GM12878 (cell line): Measurements from ENCODE around the gene DMRTB1.

Source experiments
- CTCF ChIP-seq, 3 experiments: IDR thresholded peaks in 2 of 3; conservative IDR thresholded peaks in 1 of 3; 2 replicates each; pipeline ENCODE4 v1.5.1; 2011; ENCODE audit warnings: low read depth in 3 of 3, low read length in 3 of 3, mild to moderate bottlenecking in 3 of 3, control low read depth in 2 of 3, moderate library complexity in 2 of 3, inconsistent platforms in 1 of 3, mixed read lengths in 1 of 3; ENCODE audit not compliant: control insufficient read depth in 2 of 3, insufficient read depth in 1 of 3; ENCODE audit errors: extremely low read depth in 1 of 3
- EZH2 ChIP-seq: IDR thresholded peaks from 2 replicates; pipeline ENCODE4 v1.6.1; 2012; ENCODE audit warnings: low read depth, mild to moderate bottlenecking, control low read depth, inconsistent platforms, low read length, borderline replicate concordance; ENCODE audit not compliant: control insufficient read depth
- MYC ChIP-seq: IDR thresholded peaks from 2 replicates; pipeline ENCODE4 v1.6.1; 2011; ENCODE audit warnings: mild to moderate bottlenecking, low read length, moderate library complexity, inconsistent platforms; ENCODE audit not compliant: insufficient read depth, insufficient replicate concordance, insufficient read length, severe bottlenecking
- SP1 ChIP-seq: IDR thresholded peaks from one replicate; pipeline ENCODE4 v1.6.1; 2011; ENCODE audit warnings: low read depth, low read length
- SREBF2 ChIP-seq: IDR thresholded peaks from 2 replicates; pipeline ENCODE4 v1.6.1; 2012; ENCODE audit warnings: mild to moderate bottlenecking, low read length
- SRF ChIP-seq, 2 experiments: IDR thresholded peaks; 2 replicates each; pipeline ENCODE4 v1.6.1; 2011; ENCODE audit warnings: low read depth in 2 of 2, low read length in 2 of 2, mild to moderate bottlenecking in 1 of 2, moderate library complexity in 1 of 2

GRCh38 chr1:53508991-53509666 lies 49.9 kb downstream of the DMRTB1 start:
- TF ChIP-seq MYC: no peak
- TF ChIP-seq SP1: no peak
- TF ChIP-seq SRF (IDR thresholded peaks at IDR 0.05; ENCODE audit: low read depth in 2 of 2, low read length in 2 of 2): no peak
- TF ChIP-seq SREBF2: no peak
- TF ChIP-seq CTCF (IDR thresholded peaks at IDR 0.05 in 2 of 3, conservative IDR thresholded peaks at IDR 0.05 in 1 of 3; ENCODE audit: control insufficient read depth in 2 of 3, extremely low read depth in 1 of 3, insufficient read depth in 1 of 3, low read depth in 3 of 3, low read length in 3 of 3): no peak
- no peak for TF ChIP-seq EZH2
